Mesothelial cell of epicardium (in vitro differentiated cells): ENCODE results near the gene DLX1. TPM values are rescaled to one million over a fixed set of nuclear protein-coding genes. Genes with fewer than 3 reads are reported as not detected.

Experiments used
- DNase-seq, 2 experiments: peaks; one replicate each; pipeline ENCODE4 v3.0.0; 2021; ENCODE audit warnings: low spot score in 2 of 2; ENCODE audit not compliant: unreplicated experiment in 2 of 2
- H3K27ac Mint-ChIP-seq: 2 replicates; pipeline ENCODE4 v1.8.0; 2021; ENCODE audit warnings: mixed read lengths
- H3K27me3 Mint-ChIP-seq: 2 replicates; pipeline ENCODE4 v1.8.0; 2021; ENCODE audit warnings: low read depth, mixed read lengths
- H3K36me3 Mint-ChIP-seq: 2 replicates; pipeline ENCODE4 v1.8.0; 2021; ENCODE audit warnings: mixed read lengths
- H3K4me1 Mint-ChIP-seq: 2 replicates; pipeline ENCODE4 v1.8.0; 2021; ENCODE audit warnings: mixed read lengths
- H3K4me3 Mint-ChIP-seq: 2 replicates; pipeline ENCODE4 v1.8.0; 2021; ENCODE audit warnings: mild to moderate bottlenecking, moderate library complexity, mixed read lengths
- H3K9me3 Mint-ChIP-seq: 2 replicates; pipeline ENCODE4 v1.8.0; 2021; ENCODE audit warnings: mixed read lengths
- CTCF ChIP-seq: fragments of 200-600 bp; sonication (generic); IDR thresholded peaks from one replicate; pipeline ENCODE4 v1.5.0; 2021; ENCODE audit warnings: antibody characterized with exemption; ENCODE audit not compliant: unreplicated experiment
- total RNA-seq: library from RNA; stranded (reverse); gene quantifications from 3 replicates; pipeline ENCODE4 v1.2.1, GENCODE V29; 2021

The DLX1 gene
- total RNA-seq, 1 donor from 2014 or later = 5.9 TPM

GRCh38 chr2:172046080-172046678, 39.1 kb upstream of the DLX1 start:
- H3K27ac Mint-ChIP-seq = no peak overlapping the region
- no peak for DNase-seq
- no peak for TF ChIP-seq CTCF

GRCh38 chr2:172046866-172047565, 38.3 kb upstream of the DLX1 start:
- no peaks in the 10 kb centered on the region for H3K9me3 Mint-ChIP-seq
- no peaks in the 10 kb centered on the region for H3K36me3 Mint-ChIP-seq
- no peak for DNase-seq
- H3K27me3 Mint-ChIP-seq = no peaks in the 10 kb centered on the region
- peak overlapping the region; percentile 34 for H3K27ac Mint-ChIP-seq
- TF ChIP-seq CTCF = no peak
- H3K4me3 Mint-ChIP-seq = no peak overlapping the region
- H3K4me1 Mint-ChIP-seq = peaks cover 23% of the 10 kb centered on the region

More at GRCh38 chr2:172046080-172046678, 39.1 kb upstream of the DLX1 start:
- Mint-ChIP-seq H3K9me3 (no peaks in the 10 kb centered on the region), H3K4me3 (no peak overlapping the region), H3K27me3 (no peaks in the 10 kb centered on the region), H3K4me1 (peaks cover 14% of the 10 kb centered on the region), H3K36me3 (no peaks in the 10 kb centered on the region)

GRCh38 chr2:172047566-172048507, 37.5 kb upstream of the DLX1 start:
- H3K36me3 Mint-ChIP-seq = no peaks in the 10 kb centered on the region
- no peaks in the 10 kb centered on the region for H3K9me3 Mint-ChIP-seq
- peaks cover 31% of the 10 kb centered on the region for H3K4me1 Mint-ChIP-seq
- DNase-seq = no peak
- no peak for TF ChIP-seq CTCF
- no peak overlapping the region for H3K27ac Mint-ChIP-seq
- H3K27me3 Mint-ChIP-seq = no peaks in the 10 kb centered on the region
- no peak overlapping the region for H3K4me3 Mint-ChIP-seq

GRCh38 chr2:172048508-172049503, 36.5 kb upstream of the DLX1 start:
- no peak overlapping the region for H3K27ac Mint-ChIP-seq
- peaks cover 39% of the 10 kb centered on the region for H3K4me1 Mint-ChIP-seq
- no peak for TF ChIP-seq CTCF
- DNase-seq = no peak
- H3K9me3 Mint-ChIP-seq = no peaks in the 10 kb centered on the region
- no peak overlapping the region for H3K4me3 Mint-ChIP-seq
- H3K27me3 Mint-ChIP-seq = no peaks in the 10 kb centered on the region
- H3K36me3 Mint-ChIP-seq = no peaks in the 10 kb centered on the region

GRCh38 chr2:172049567-172050120, 35.7 kb upstream of the DLX1 start:
- Mint-ChIP-seq H3K36me3 (no peaks in the 10 kb centered on the region), H3K9me3 (no peaks in the 10 kb centered on the region), H3K27me3 (no peaks in the 10 kb centered on the region), H3K4me3 (no peak overlapping the region), H3K4me1 (peaks cover 41% of the 10 kb centered on the region), H3K27ac (no peak overlapping the region)
- no peak for DNase-seq
- TF ChIP-seq CTCF = no peak
